ENCODE measurements around the gene FLT4. TPM values are rescaled to one million over a fixed set of nuclear protein-coding genes. Genes with fewer than 3 reads are reported as not detected.

FLT4 gene
- polyA plus RNA-seq, 4 donors, result 0.22 to 15.8 (median 3.0) TPM

DNA sequence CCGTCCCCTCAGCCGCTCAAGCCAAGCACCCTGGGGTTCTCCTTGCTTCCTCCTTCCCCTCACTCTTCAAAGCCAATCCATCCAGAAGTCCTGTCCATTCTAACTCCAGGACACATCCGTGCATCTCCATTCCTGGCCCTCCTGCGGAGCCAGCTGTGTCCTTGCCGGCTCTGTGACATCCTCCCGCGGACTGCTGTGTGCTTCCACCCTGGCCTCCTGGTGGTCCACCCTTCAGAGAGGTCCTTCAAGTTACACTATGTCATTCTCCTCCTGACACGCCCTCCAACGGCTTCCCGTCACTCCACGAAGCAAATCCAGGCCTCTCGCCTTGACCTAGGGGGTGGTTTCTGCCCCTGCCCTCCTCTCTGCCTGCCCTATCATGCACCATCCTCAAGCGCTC lies 45.1 kb downstream of the FLT4 start:
- WGBS, 3 donors, result 78 to 82% (median 81%) methylated on average over 13 of the region's 13 CpGs
- no peaks in the 10 kb centered on the region for H3K27me3 ChIP-seq (ENCODE audit: control insufficient read depth in 3 of 3, insufficient read depth in 3 of 3, low read length in 3 of 3)
- DNase-seq (no peak), FAIRE-seq (no peak)
- H3K4me1 ChIP-seq (ENCODE audit: control insufficient read depth in 3 of 3, insufficient read depth in 2 of 3, low read depth in 1 of 3, low read length in 2 of 3), result no peaks in the 10 kb centered on the region
- H3K9me3 ChIP-seq (ENCODE audit: control insufficient read depth in 2 of 2, insufficient read depth in 1 of 2, low read depth in 1 of 2, low read length in 1 of 2), result no peaks in the 10 kb centered on the region
- H3K27ac ChIP-seq (ENCODE audit: low read depth in 1 of 3, low read length in 2 of 3), result no peak overlapping the region
- H3K4me3 ChIP-seq (ENCODE audit: low read depth in 1 of 3, low read length in 3 of 3), result no peak overlapping the region
- no peaks in the 10 kb centered on the region for H3K36me3 ChIP-seq (ENCODE audit: control insufficient read depth in 3 of 3, insufficient read depth in 2 of 3, low read depth in 1 of 3, low read length in 3 of 3)

DNA sequence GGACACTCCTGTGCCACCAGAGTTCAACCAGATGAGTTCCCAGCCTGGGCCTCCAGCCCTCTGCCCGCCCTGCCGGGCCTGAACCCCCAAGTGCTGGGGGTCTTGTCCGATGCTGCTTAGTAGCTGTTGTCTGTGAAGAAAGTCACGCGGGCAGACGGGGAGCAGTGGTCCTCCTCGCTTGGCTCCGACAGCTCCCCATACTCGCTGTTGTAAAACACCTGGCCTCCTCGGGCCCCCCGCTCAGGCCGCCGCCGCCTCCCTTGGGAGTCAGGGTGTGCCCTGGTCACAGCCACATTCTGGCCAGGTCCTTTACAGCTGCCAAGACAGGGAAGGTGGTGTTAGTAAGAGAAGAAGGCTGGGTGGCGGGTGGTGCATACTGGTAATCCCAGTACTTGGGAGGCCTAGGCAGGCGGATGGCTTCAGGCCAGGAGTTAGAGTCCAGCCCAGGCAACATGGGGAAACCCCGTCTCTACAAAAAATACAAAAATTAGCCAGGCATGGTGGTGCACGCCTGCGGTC lies 46.3 kb downstream of the FLT4 start:
- no peak overlapping the region for H3K27ac ChIP-seq (ENCODE audit: low read depth in 1 of 3, low read length in 2 of 3)
- H3K4me1 ChIP-seq (ENCODE audit: control insufficient read depth in 3 of 3, insufficient read depth in 2 of 3, low read depth in 1 of 3, low read length in 2 of 3), result no peaks in the 10 kb centered on the region
- WGBS, 3 donors, result 88 to 92% (median 89%) methylated on average over 19 of the region's 19 CpGs
- H3K4me3 ChIP-seq (ENCODE audit: low read depth in 1 of 3, low read length in 3 of 3), result no peak overlapping the region
- FAIRE-seq (no peak), DNase-seq (no peak)
- no peaks in the 10 kb centered on the region for H3K27me3 ChIP-seq (ENCODE audit: control insufficient read depth in 3 of 3, insufficient read depth in 3 of 3, low read length in 3 of 3)
- no peaks in the 10 kb centered on the region for H3K36me3 ChIP-seq (ENCODE audit: control insufficient read depth in 3 of 3, insufficient read depth in 2 of 3, low read depth in 1 of 3, low read length in 3 of 3)
- H3K9me3 ChIP-seq (ENCODE audit: control insufficient read depth in 2 of 2, insufficient read depth in 1 of 2, low read depth in 1 of 2, low read length in 1 of 2), result no peaks in the 10 kb centered on the region

DNA sequence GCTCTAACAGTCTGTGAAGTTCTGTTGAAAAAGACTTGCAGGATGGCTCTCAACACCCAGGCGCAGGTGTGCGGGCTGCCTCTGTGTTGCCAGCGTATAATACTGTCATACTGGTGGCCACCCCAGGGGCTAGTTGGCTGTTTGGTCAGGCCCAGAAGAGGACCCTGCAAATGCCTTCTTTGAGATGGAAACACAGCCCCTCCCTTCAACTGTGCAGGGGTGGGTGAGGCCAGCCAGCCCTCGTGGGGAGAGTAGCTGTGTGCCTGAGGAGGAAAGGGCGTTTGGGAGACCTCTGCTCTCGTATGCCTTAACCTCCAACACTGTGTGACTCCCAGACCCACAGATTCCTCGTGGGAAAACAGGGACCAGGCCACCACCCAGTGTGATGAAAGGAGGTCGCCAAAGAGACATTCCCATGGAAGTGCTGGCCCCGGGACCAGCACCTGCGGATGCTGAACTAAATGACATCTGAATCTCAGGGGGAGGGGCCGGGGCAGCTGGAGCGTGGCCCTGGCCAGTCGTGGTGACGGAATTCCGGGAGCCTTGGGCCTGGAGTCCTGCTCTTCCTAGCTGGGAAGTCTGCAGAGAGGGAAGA lies 46.8 kb downstream of the FLT4 start:
- no peak for DNase-seq
- 56 to 68% (median 59%) methylated on average over 15 of the region's 15 CpGs for WGBS, 3 donors

DNA sequence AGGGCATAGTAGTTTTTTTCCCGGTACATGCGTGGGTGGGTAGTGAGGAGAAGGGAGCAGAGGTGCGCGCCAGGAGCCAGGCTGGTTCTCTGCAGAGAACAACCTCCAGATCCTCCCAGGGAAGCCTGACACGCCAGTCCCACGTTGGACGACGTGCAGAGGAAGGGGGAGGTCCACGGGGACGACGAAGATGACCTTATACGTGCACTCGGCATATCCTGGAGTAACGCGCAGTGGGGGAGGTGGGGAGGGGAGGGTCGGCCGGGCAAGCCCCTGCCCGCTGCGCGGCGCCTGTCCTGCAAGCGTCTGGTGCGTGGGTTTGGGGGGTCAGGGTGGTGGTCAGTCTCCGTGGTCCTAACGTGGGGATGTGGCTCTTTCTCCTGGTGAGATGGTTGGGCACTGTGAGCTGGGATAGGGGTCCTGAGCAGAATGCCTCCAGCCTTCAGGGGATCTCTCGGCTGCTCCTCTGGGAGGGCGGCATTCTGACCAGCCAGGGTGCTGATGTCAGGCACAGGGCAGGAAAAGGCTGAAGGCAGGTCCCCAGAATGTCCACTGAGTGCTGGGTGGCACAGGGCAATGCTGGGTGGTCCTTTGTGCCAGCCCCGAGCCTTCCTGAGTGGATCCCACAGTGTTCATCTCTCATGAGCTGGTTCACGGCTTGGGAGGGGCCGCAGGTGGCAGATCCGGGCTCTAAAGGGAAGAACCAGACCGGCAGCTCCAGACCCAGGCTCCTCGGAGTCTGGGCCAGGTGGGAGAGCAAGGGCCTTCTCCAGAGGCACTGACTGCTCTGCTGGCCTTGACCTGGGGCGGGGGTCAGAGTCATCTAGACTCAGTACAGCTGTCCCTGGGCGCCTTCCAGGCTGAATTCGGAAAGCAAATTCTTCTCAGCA lies 47.6 kb downstream of the FLT4 start:
- WGBS, 3 donors, result 79 to 83% (median 82%) methylated on average over 36 of the region's 36 CpGs
- no peaks in the 10 kb centered on the region for H3K27me3 ChIP-seq (ENCODE audit: control insufficient read depth in 3 of 3, insufficient read depth in 3 of 3, low read length in 3 of 3)
- no peak overlapping the region for H3K4me3 ChIP-seq (ENCODE audit: low read depth in 1 of 3, low read length in 3 of 3)
- H3K27ac ChIP-seq (ENCODE audit: low read depth in 1 of 3, low read length in 2 of 3), result no peak overlapping the region
- DNase-seq (no peak), FAIRE-seq (no peak)
- no peaks in the 10 kb centered on the region for H3K9me3 ChIP-seq (ENCODE audit: control insufficient read depth in 2 of 2, insufficient read depth in 1 of 2, low read depth in 1 of 2, low read length in 1 of 2)
- no peaks in the 10 kb centered on the region for H3K36me3 ChIP-seq (ENCODE audit: control insufficient read depth in 3 of 3, insufficient read depth in 2 of 3, low read depth in 1 of 3, low read length in 3 of 3)
- no peaks in the 10 kb centered on the region for H3K4me1 ChIP-seq (ENCODE audit: control insufficient read depth in 3 of 3, insufficient read depth in 2 of 3, low read depth in 1 of 3, low read length in 2 of 3)

More for the DNA sequence above, 46.8 kb downstream of the FLT4 start:
- Histone ChIP-seq H3K9me3 (ENCODE audit: control insufficient read depth in 2 of 2, insufficient read depth in 1 of 2, low read depth in 1 of 2, low read length in 1 of 2) (no peaks in the 10 kb centered on the region), H3K27me3 (ENCODE audit: control insufficient read depth in 3 of 3, insufficient read depth in 3 of 3, low read length in 3 of 3) (no peaks in the 10 kb centered on the region), H3K36me3 (ENCODE audit: control insufficient read depth in 3 of 3, insufficient read depth in 2 of 3, low read depth in 1 of 3, low read length in 3 of 3) (no peaks in the 10 kb centered on the region), H3K27ac (ENCODE audit: low read depth in 1 of 3, low read length in 2 of 3) (no peak overlapping the region), H3K4me3 (ENCODE audit: low read depth in 1 of 3, low read length in 3 of 3) (no peak overlapping the region), H3K4me1 (ENCODE audit: control insufficient read depth in 3 of 3, insufficient read depth in 2 of 3, low read depth in 1 of 3, low read length in 2 of 3) (no peaks in the 10 kb centered on the region)
- no peak for FAIRE-seq

DNA sequence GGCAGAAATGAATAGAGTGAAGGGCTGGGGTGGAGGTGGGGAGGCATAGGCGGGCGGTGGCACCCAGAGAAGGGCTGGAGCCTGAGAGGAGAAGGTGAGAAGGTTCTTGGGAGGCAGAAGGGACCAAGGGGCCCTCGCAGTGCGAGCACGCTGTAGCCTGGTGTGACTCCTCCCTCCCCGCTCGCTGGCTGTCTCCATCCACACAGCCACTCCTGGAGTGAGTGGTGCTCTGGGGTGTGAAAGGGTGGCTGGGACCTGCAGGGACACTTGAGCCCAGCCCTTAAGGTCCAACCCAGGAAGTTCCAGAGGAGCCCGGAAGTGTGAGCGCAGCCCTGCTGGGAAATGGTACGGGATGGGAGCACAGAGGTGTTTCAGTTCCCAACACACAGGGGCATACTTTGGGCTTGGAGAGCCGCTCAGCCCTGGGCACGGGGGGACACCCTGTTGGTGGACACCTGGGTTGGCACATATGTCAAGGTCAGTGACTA lies 48.8 kb downstream of the FLT4 start:
- Histone ChIP-seq H3K27ac (ENCODE audit: low read depth in 1 of 3, low read length in 2 of 3) (no peak overlapping the region), H3K4me1 (ENCODE audit: control insufficient read depth in 3 of 3, insufficient read depth in 2 of 3, low read depth in 1 of 3, low read length in 2 of 3) (no peaks in the 10 kb centered on the region), H3K4me3 (ENCODE audit: low read depth in 1 of 3, low read length in 3 of 3) (no peak overlapping the region), H3K27me3 (ENCODE audit: control insufficient read depth in 3 of 3, insufficient read depth in 3 of 3, low read length in 3 of 3) (no peaks in the 10 kb centered on the region), H3K9me3 (ENCODE audit: control insufficient read depth in 2 of 2, insufficient read depth in 1 of 2, low read depth in 1 of 2, low read length in 1 of 2) (no peaks in the 10 kb centered on the region), H3K36me3 (ENCODE audit: control insufficient read depth in 3 of 3, insufficient read depth in 2 of 3, low read depth in 1 of 3, low read length in 3 of 3) (no peaks in the 10 kb centered on the region)
- 83 to 86% (median 84%) methylated on average over 12 of the region's 12 CpGs for WGBS, 3 donors
- FAIRE-seq (no peak), DNase-seq (no peak)

DNA sequence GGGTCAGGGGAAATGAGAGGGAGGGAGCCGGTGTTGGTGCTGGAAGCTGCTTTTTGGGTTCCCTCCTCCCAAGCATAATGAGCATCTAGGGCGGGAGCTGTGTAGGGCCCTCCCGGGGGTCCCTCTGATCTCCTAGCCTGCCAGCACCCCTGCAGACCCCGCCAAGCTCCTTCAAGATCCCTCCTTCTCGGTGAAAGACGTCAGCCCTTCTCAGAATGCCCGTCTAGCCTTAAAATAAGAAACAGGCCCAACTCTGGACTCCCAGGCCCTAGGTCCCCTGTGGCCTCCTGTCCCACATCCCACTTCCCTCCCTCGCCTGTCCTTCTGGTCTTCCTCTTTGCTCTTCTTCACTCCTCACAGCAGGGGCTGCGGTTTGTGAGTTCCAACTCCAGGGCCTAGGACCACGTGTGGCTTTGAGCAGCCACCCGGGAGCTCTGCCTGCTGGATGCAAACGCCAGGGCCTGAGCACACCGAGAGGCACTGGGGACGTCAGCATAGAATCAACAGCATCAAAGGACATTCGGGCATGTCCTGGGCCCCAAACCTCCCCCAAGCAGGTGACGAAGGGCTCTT lies 49.3 kb downstream of the FLT4 start:
- Histone ChIP-seq H3K36me3 (ENCODE audit: control insufficient read depth in 3 of 3, insufficient read depth in 2 of 3, low read depth in 1 of 3, low read length in 3 of 3) (no peaks in the 10 kb centered on the region), H3K4me3 (ENCODE audit: low read depth in 1 of 3, low read length in 3 of 3) (no peak overlapping the region), H3K4me1 (ENCODE audit: control insufficient read depth in 3 of 3, insufficient read depth in 2 of 3, low read depth in 1 of 3, low read length in 2 of 3) (no peaks in the 10 kb centered on the region), H3K27ac (ENCODE audit: low read depth in 1 of 3, low read length in 2 of 3) (no peak overlapping the region), H3K27me3 (ENCODE audit: control insufficient read depth in 3 of 3, insufficient read depth in 3 of 3, low read length in 3 of 3) (no peaks in the 10 kb centered on the region), H3K9me3 (ENCODE audit: control insufficient read depth in 2 of 2, insufficient read depth in 1 of 2, low read depth in 1 of 2, low read length in 1 of 2) (no peaks in the 10 kb centered on the region)
- no peak for DNase-seq
- WGBS, 3 donors, result 73 to 78% (median 77%) methylated on average over 16 of the region's 16 CpGs
- FAIRE-seq, result no peak

DNA sequence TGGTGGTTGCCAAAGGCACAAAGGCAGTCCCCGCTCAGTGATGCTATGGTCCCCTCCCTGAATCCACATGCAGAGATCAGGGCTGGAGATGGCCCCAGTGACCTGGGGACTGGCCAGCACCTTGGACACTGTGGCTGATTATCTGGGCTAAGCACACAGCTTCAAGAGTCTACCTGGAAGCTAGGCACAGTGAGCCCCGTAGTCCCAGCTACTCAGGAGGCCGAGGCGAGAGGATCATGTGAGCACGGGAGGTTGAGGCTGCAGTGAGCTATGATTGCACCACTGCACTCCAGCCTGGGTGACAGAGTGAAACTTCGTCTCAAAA lies 49.8 kb downstream of the FLT4 start:
- Histone ChIP-seq H3K4me1 (ENCODE audit: control insufficient read depth in 3 of 3, insufficient read depth in 2 of 3, low read depth in 1 of 3, low read length in 2 of 3) (no peaks in the 10 kb centered on the region), H3K4me3 (ENCODE audit: low read depth in 1 of 3, low read length in 3 of 3) (no peak overlapping the region), H3K27ac (ENCODE audit: low read depth in 1 of 3, low read length in 2 of 3) (no peak overlapping the region), H3K9me3 (ENCODE audit: control insufficient read depth in 2 of 2, insufficient read depth in 1 of 2, low read depth in 1 of 2, low read length in 1 of 2) (no peaks in the 10 kb centered on the region), H3K36me3 (ENCODE audit: control insufficient read depth in 3 of 3, insufficient read depth in 2 of 3, low read depth in 1 of 3, low read length in 3 of 3) (no peaks in the 10 kb centered on the region), H3K27me3 (ENCODE audit: control insufficient read depth in 3 of 3, insufficient read depth in 3 of 3, low read length in 3 of 3) (no peaks in the 10 kb centered on the region)
- 87 to 91% (median 90%) methylated on average over 6 of the region's 6 CpGs for WGBS, 3 donors
- DNase-seq, result no peak
- no peak for FAIRE-seq

DNA sequence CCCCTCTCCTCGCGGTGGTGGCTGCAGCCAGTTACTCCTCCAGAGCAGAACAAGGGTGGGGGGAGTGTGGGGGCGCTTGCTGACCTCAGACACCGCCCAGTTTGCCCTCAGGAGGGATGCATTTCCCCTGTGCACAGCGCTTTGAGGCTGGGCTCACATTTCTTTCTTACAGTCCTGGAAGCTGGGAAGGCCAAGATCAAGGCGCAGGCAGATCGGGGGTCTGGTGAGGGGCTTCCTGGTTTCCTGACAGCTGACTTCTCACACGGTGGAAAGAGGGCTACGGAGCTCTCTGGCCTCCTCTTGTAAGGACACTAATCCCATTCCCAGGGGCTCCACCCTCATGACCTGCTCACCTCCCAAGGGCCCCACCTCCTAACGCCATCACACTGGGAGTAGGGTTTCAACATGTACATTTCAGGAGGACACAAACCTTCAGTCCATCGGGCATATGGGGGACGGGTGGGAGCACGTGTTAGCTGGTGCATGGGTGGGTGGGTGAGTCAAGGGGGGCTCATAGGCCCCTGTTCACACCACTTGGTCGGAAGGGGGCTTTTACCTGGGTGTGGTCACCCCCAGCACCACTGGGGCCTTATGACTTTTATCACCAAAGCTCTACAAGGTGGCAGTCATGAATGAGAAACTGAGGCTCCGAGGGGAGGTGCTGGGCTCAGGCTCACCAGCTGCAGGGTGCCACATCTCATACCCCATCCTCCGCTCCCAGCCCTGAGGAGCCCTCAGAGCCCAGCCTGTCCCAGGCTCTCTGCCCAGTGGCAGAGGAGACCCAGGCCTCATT lies 50.4 kb downstream of the FLT4 start:
- no peak for FAIRE-seq
- Histone ChIP-seq H3K4me3 (ENCODE audit: low read depth in 1 of 3, low read length in 3 of 3) (no peak overlapping the region), H3K27me3 (ENCODE audit: control insufficient read depth in 3 of 3, insufficient read depth in 3 of 3, low read length in 3 of 3) (no peaks in the 10 kb centered on the region), H3K36me3 (ENCODE audit: control insufficient read depth in 3 of 3, insufficient read depth in 2 of 3, low read depth in 1 of 3, low read length in 3 of 3) (no peaks in the 10 kb centered on the region), H3K4me1 (ENCODE audit: control insufficient read depth in 3 of 3, insufficient read depth in 2 of 3, low read depth in 1 of 3, low read length in 2 of 3) (no peaks in the 10 kb centered on the region), H3K9me3 (ENCODE audit: control insufficient read depth in 2 of 2, insufficient read depth in 1 of 2, low read depth in 1 of 2, low read length in 1 of 2) (no peaks in the 10 kb centered on the region), H3K27ac (ENCODE audit: low read depth in 1 of 3, low read length in 2 of 3) (no peak overlapping the region)
- 86 to 88% (median 87%) methylated on average over 14 to 16 of the region's 16 CpGs for WGBS, 3 donors
- no peak for DNase-seq

Measured in small intestine (tissue), 7 donors.